MCF 10A (cell line): ENCODE results near the gene ARHGAP18. TPM values are rescaled to one million over a fixed set of nuclear protein-coding genes. Genes with fewer than 3 reads are reported as not detected.

Experiments
- BruUV-seq: library from RNA; stranded (reverse); fragments of 400-500 nt; replicated peaks from 2 replicates; lab custom pipeline; 2021; lab: Mats Ljungman, UMichigan
- CTCF ChIA-PET: fragments of 300-600 bp; sonication (Branson Sonifier 250); formaldehyde crosslinking; extraction: SDS; loops from one replicate; lab custom pipeline; 2021; ENCODE audit warnings: antibody characterized with exemption, inconsistent platforms; lab: Yijun Ruan, JAX
- POLR2A ChIA-PET: fragments of 300-600, 350-650 bp; sonication (Branson Sonifier 250); formaldehyde crosslinking; extraction: SDS; loops from one replicate; lab custom pipeline; 2020; ENCODE audit warnings: antibody characterized with exemption, inconsistent platforms; lab: Yijun Ruan, JAX
- DNase-seq: peaks from one replicate; pipeline ENCODE4 v3.0.0-alpha.2; 2018; ENCODE audit not compliant: unreplicated experiment
- H3K27ac Mint-ChIP-seq: one replicate; pipeline ENCODE4 v1.8.0; 2022; ENCODE audit warnings: mild to moderate bottlenecking, low read depth, mixed read lengths; ENCODE audit not compliant: unreplicated experiment
- H3K27me3 Mint-ChIP-seq: one replicate; pipeline ENCODE4 v1.8.0; 2022; ENCODE audit warnings: mixed read lengths; ENCODE audit not compliant: insufficient read depth, unreplicated experiment
- H3K36me3 Mint-ChIP-seq: one replicate; pipeline ENCODE4 v1.8.0; 2022; ENCODE audit warnings: mild to moderate bottlenecking, moderate library complexity, mixed read lengths; ENCODE audit not compliant: insufficient read depth, unreplicated experiment
- H3K4me1 Mint-ChIP-seq: one replicate; pipeline ENCODE4 v1.8.0; 2022; ENCODE audit warnings: mixed read lengths; ENCODE audit not compliant: insufficient read depth, unreplicated experiment
- H3K4me3 Mint-ChIP-seq: one replicate; pipeline ENCODE4 v1.8.0; 2022; ENCODE audit warnings: mild to moderate bottlenecking, moderate library complexity, mixed read lengths; ENCODE audit not compliant: unreplicated experiment
- H3K9me3 Mint-ChIP-seq: one replicate; pipeline ENCODE4 v1.8.0; 2022; ENCODE audit warnings: mixed read lengths; ENCODE audit not compliant: unreplicated experiment
- intact Hi-C: fragments of 100-400 bp; cut with micrococcal nuclease; formaldehyde crosslinking; loops from 2 replicates; pipeline ENCODE4 v1.14.1; 2022
- total RNA-seq: library from RNA; stranded (reverse); gene quantifications from 2 replicates; pipeline ENCODE4 v1.2.3, GENCODE V29; 2022
- TF ChIP-seq, protein P1 (sequence below): fragments of 200-600 bp; IDR thresholded peaks from one replicate; pipeline ENCODE4 v1.8.0; 2022; ENCODE audit warnings: antibody characterized with exemption, mild to moderate bottlenecking; ENCODE audit not compliant: unreplicated experiment

The ARHGAP18 gene
- total RNA-seq, 1 experiment from 2014 or later = 22.9 TPM

DNA sequence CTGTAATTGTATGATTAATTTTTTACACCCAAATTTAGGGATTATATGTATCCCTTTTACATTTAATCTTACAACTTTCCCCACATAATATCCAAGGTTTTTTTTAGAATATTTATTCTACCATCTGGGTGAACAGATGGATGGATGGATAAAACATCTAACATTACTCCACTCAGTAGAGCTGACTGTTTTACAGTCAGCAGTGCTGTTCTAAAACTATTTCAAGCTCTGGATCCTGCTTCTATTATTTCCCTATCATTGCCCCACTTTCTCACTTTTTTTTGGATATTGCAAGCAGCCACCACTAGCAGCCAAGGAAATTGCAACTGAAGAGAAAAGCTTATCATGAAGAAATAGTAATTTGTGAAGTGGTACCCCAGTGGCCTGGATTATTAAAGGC, 173.7 kb downstream of the ARHGAP18 start:
- H3K9me3 Mint-ChIP-seq = peaks cover 16% of the 10 kb centered on the region
- TF ChIP-seq, protein P1, sequence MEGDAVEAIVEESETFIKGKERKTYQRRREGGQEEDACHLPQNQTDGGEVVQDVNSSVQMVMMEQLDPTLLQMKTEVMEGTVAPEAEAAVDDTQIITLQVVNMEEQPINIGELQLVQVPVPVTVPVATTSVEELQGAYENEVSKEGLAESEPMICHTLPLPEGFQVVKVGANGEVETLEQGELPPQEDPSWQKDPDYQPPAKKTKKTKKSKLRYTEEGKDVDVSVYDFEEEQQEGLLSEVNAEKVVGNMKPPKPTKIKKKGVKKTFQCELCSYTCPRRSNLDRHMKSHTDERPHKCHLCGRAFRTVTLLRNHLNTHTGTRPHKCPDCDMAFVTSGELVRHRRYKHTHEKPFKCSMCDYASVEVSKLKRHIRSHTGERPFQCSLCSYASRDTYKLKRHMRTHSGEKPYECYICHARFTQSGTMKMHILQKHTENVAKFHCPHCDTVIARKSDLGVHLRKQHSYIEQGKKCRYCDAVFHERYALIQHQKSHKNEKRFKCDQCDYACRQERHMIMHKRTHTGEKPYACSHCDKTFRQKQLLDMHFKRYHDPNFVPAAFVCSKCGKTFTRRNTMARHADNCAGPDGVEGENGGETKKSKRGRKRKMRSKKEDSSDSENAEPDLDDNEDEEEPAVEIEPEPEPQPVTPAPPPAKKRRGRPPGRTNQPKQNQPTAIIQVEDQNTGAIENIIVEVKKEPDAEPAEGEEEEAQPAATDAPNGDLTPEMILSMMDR = no peak
- no peak for DNase-seq
- CTCF ChIA-PET = interaction anchor here (0.7 to 0.8 kb wide), 2 partner anchors 37 to 41 kb away, joined by 4 read pairs; no protein-coding TSS in a partner anchor
- H3K4me1 Mint-ChIP-seq = no peaks in the 10 kb centered on the region
- H3K36me3 Mint-ChIP-seq = peaks cover 19% of the 10 kb centered on the region
- H3K27ac Mint-ChIP-seq = no peak overlapping the region
- H3K4me3 Mint-ChIP-seq = no peak overlapping the region
- intact Hi-C loops = no loop called here
- H3K27me3 Mint-ChIP-seq = no peaks in the 10 kb centered on the region
- POLR2A ChIA-PET = no interaction called here
- no TSS peak for BruUV-seq

DNA sequence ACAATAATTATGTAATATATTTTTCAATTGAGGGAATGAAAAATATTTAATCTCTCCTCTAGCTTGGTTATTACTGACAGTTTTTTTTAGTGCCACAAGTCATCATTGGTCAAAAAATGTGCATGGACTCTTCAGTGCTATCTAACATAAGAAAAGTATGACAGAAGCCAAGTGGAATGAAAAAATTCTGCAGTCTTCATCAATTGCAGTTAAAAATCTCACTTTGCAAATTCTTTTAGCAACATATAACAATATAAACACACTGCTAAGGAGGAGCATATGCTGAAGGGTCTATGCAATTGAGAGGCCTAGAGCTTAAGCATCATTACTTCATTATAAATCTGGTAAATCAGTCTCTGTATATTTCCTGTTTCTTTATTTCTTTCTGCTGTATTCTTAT, 175.1 kb downstream of the ARHGAP18 start:
- intact Hi-C loops = no loop called here
- ChIA-PET POLR2A (no interaction called here), CTCF (interaction anchor here (0.6 kb wide), 1 partner anchor 1019 kb away, joined by 3 read pairs; no protein-coding TSS in a partner anchor)
- no peak for DNase-seq
- Mint-ChIP-seq H3K9me3 (peaks cover 16% of the 10 kb centered on the region), H3K4me1 (no peaks in the 10 kb centered on the region), H3K27ac (no peak overlapping the region), H3K36me3 (peaks cover 19% of the 10 kb centered on the region), H3K27me3 (no peaks in the 10 kb centered on the region), H3K4me3 (no peak overlapping the region)
- TF ChIP-seq, protein P1 = no peak
- no TSS peak for BruUV-seq

Other genes with a start within 250 kb of the ARHGAP18 start
- not detected in 2 replicates for gene TMEM244, start 151.1 kb upstream of the ARHGAP18 start, total RNA-seq